Stimulated activated CD8-positive, alpha-beta memory T cell treated with anti-CD3 and anti-CD28 coated beads, Interleukin-7, amount 100 ng/mL, for 1 hour (primary cell): ENCODE results near the gene RBBP9.
"Not testable (repeated sequence)": the region's sequence is repeated elsewhere in the genome, so short reads cannot be mapped to it uniquely, and the experiment has no call there.

Experiments
- DNase-seq, 2 donors: peaks; one replicate each; pipeline ENCODE4 v3.0.0-alpha.2; 2020; ENCODE audit warnings: low read depth in 2 of 2

RBBP9 gene

DNA sequence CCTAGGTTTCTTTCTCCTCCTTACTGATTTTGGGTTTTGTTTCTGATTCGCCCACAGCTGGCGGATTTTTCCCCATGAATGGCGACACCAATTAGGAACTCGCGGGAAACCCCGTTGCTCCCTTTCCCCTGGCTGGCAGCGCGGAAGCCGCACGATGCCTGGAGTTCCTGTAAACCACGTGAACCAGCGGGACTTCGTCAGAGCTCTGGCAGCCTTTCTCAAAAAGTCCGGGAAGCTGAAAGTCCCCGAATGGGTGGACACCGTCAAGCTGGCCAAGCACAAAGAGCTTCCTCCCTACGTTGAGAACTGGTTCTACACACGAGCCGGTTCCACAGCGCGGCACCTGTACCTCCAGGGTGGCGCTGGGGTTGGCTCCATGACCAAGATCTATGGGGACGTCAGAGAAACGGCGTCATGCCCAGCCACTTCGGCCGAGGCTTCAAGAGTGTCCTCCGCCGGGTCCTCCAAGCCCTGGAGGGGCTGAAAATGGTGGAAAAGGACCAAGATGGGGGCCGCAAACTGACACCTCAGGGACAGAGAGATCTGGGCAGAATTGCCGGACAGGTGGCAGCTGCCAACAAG lies 7.5 kb upstream of the RBBP9 start:
- DNase-seq = no peak

DNA sequence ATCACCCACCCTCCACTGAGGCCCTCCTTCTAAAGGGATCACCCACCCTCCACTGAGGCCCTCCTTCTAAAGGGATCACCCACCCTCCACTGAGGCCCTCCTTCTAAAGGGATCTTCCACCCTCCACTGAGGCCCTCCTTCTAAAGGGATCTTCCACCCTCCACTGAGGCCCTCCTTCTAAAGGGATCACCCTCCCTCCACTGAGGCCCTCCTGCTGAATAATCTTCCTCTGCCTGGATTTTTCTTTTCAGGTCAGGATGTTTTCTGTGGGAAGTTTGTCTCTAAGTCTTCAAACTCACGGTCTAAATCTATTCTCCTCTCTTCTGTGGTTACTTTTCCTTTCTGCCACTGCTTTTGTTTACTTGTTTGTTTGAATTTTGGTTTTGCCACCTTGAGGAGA lies 4.6 kb upstream of the RBBP9 start:
- not testable (repeated sequence) for DNase-seq

DNA sequence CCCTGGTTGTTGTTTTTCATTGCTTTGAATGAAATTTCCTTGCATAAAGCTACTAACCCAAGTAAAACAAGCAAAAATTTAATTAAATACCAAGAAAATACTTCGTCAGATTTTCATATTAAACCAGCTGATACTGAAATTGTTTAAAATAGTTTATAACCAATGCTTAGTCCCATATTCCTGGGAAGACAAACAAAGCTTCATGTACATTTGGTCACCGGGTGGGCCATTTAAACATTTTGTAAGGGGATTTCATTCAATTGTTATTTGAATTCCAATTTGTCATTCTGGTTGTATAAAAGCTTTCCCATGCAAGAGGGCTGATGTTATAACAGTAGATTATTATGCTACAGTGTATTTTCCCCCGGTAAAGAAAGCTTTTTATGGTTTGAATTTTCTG lies 578 bp upstream of the RBBP9 start:
- DNase-seq = no peak

DNA sequence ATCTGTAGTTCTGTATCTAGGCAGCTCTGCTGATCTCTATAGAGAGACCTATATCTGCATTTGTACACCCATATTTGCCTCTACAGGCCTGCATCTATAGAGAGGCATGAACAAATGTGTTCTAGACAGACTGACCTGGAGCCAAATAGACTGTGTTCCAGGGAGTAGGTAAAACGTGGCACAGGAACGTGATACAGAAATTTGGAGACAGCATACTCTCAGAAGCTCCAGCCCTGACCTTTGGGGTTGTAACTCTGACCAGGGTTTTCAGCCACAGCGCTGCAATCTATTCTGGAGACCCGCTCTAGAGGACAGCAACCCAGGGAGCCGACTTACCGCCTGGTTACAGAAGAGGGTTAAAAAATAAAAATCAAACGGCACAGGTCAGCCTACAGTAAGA lies 983 bp downstream of the RBBP9 start:
- DNase-seq = no peak

DNA sequence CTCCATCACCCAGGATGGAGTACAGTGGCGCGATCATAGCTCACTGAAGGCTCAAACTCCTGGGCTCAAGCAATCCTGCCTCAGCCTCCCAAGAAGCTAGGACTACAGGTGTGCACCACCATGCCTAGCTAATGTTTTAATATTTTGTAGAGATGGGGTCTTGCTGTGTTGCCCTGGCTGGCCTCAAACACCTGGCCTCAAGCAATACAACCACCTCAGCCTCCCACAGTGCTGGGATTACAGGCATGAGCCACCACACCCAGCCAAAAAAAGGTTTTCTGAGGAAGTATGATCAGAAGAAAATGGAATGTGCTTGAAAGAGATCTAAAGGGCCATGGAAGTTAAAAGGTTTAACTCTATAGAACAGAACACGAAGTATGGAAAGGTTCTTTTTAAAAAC lies 8.7 kb downstream of the RBBP9 start:
- no peak for DNase-seq

DNA sequence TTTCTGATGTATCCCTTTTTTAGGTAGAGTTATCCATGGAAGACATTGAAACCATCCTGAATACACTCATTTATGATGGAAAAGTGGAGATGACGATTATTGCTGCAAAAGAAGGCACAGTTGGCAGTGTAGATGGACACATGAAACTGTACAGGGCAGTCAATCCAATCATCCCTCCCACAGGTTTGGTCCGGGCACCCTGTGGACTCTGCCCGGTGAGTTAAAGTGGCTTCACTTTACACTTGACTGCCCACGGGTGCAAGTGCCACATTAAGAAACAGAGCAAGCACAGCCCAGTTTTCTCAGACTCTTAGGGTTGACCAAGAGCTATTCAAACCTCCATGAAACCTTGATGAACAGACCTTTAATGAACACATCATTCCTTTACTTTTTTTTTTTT lies 15.4 kb downstream of the RBBP9 start:
- DNase-seq = no peak

DNA sequence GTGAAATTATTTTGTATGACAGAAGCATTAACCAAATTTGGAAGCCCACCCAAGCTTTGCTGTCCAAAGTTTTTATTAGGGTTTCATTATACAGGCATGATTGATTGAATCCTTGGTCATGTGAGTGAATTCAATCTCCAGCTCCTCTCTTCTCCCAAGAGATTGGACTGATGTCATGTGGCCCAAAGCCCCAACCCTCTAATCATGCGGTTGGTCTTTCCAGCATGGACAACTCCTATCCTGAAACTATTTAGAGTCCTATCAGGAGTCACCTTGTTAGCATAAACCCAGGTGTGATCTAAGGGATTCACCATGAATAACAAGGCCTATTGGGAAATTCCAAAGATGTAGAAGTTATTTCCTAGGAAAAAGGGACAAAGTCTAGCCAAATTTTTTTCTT lies 19.2 kb downstream of the RBBP9 start:
- no peak for DNase-seq

DNA sequence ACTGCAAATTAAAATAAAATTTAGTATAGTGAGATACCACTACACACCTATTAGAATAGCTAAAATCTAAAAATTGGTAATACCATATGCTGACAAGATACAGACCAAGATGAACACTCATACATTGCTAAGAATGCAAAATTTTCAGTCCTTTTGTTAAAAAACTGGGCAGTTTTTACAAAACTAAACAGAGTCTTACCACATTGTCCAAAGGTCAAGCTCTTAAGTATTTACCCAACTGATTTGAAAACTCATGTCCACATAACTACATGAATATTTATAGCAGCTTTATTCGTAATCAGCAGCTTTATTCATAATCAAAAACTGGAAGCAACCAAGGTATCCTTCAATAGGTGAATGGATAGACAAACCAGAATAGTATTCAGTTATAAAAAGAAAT lies 19.8 kb downstream of the RBBP9 start:
- DNase-seq = no peak

DNA sequence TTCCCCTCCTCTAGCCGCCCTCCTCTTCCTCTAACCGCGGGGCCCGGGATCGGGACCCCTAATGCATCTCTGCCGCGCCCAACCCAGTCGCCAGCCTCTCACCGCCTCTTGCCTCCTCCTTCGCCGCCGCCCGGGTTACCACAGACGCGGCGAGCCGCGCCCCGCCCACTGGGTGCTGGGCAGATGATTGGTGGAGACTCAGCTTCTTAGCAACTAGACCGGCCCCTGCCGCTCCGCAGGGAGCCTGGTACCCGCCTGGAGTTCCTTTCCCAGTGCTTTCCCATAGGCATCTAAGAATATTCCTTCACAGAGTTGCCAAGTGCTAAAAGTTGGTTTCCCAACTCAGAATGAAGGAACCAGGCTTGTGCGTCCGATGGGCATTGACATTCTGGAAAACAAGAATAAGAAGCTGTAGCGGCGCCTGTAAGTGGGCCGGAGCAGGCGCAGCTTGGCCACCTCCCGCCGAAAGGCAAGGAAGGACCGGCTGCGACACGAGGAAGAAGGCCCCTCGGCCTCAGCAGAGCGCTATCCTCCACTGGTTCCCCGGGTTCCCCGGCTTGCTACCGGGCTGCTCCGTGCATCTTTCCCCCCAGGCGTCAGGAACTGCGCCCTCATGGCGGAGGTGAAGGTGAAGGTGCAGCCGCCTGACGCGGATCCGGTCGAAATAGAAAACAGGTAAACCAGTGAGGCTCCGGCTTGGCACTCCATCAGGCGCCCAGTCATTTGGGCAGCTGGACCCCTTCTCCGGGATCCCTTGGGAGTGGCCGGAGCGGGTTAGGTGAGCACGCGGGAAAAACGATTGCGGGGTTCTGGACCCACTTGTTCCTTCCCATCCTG lies 29.9 kb downstream of the RBBP9 start, which contains the start of the genes DZANK1 and POLR3F:
TSS of gene DZANK1 (minus strand) at position 137 of the 837 bp plus-strand sequence. CDS start 1,672 bp downstream, outside the sequence.
TSS of gene POLR3F (plus strand) at position 497 of the 837 bp plus-strand sequence. CDS start at position 614, 117 bp downstream.
- peak; percentile 79 to 83 for DNase-seq

DNA sequence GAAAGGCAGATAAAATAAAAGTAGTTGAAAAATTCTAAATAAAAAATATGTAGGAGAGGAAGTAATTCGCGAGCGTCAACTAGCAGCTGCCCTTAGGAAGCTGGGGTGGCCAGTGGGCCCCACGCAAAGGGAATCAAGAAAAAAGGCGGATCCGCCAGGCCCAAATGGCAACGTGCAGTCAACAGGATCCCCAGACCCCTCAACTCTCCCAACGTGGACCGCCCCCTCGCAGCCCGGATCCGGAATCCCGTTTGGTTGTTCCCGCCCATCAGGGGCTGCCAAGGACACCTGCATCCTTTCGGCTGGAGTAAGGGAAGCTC lies 30.5 kb downstream of the RBBP9 start:
- DNase-seq = no peak

DNA sequence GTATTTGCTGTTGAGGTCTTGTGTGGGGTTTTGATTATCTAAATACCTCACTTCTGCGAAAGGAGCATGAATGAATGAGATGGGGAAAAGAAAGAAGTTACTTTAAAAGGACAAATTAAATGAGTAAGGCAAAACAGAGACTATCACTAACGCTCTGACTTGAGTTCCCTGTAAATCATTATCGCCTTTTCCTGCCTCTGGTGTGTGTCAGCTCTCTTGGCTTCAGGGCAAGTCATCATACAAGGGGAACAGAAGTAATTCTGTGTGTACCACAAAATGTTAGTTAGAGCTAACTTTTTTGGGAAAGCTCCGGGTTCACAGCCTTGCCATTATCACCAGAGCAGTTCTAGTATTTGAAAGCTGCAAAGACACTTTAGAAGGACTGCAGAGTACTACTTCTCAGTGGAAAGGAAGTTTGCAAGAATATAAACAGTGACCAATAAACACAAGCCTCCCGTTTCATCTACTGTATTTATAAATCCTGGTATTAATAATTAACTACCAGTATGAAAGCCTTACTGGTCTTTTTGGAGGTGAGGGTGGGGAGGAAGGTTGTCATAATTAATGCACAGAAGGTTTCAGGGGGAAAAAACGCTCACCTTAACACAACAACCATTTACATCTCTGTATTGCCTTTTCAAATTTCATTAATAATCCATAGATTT lies 31.4 kb downstream of the RBBP9 start:
- no peak for DNase-seq

DNA sequence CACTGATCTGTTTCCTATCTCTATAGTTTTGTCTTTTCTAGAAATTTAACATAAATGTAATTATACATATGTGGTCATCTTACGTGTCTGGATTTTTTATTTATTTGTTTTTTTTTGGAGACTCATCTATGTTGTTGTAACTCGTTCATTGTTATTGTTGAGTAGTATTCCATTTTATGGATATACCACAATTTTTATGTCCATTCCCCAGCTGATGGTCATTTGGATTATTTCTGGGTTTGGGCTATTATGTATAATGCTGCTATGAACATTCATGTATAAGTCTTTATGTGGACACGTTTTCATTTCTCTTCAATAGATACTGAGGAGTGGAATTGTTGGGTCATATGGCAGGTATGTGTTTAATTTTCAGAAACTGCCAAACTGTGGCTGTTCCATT lies 40.4 kb downstream of the RBBP9 start:
- DNase-seq = no peak

DNA sequence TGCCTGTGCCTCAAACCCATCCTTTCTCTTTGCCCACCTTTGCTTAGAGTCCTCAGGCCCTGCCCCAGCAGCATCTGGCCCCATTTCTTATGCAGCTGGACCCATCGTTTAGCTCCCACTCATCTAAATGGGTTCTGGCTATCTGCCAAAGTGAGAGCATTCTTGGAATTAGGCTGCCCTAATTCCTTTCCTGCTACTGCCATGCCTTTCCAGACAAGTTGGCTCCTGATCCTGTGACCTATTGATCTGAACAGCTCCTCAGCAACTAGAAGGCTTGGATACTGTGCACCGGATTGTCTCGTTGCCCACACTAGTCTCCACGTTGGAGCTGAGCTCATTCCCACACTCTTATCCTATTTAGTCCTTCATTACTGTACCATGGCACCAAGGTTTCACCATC lies 53.1 kb downstream of the RBBP9 start:
- no peak for DNase-seq

DNA sequence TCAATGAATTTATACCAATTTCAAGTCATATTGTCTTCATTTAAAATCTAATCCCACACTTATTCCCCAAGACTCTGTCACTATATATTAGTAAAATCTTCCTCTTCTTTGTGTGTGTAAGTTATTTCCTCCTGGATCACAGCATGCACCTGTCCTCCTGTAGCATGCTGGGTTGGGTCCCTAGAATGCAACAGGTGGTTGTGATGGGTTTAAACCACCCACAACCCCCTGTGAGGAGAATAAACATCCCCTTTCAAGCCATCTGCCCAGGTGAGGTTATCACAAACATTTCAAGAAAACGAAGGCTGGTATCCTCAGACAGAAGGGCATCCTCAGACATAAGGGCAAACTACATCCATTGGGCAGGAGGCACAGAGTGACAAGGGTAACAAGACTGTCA lies 56.6 kb downstream of the RBBP9 start:
- DNase-seq = no peak

DNA sequence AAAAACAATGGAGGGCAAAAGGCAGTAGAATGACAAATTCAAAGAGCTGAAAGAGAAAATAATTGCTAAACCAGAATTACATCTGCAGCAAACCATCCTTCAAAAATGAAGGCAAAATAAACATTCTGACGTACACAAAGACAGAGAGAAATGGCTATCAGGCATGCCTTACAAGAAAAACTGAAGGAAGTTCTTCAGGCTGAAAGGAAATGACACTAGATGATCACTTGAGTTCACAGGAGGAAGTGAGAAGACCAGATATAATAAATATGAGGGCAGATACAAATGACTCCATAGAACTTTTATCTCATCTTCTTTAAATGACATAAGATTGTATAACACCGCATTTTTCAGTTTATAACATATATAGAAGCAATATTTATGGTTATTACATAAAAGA lies 60.2 kb downstream of the RBBP9 start:
- no peak for DNase-seq
